ENCODE results near the gene MAST1. TPM values are rescaled to one million over a fixed set of nuclear protein-coding genes. Genes with fewer than 3 reads are reported as not detected.
A peak's percentile ranks its signal among the peaks of the same experiment; 100 is the strongest.

MAST1 gene
- total RNA-seq: under 1 TPM in 1 of 4 donors, not detected in 3; 0.56 TPM

DNA sequence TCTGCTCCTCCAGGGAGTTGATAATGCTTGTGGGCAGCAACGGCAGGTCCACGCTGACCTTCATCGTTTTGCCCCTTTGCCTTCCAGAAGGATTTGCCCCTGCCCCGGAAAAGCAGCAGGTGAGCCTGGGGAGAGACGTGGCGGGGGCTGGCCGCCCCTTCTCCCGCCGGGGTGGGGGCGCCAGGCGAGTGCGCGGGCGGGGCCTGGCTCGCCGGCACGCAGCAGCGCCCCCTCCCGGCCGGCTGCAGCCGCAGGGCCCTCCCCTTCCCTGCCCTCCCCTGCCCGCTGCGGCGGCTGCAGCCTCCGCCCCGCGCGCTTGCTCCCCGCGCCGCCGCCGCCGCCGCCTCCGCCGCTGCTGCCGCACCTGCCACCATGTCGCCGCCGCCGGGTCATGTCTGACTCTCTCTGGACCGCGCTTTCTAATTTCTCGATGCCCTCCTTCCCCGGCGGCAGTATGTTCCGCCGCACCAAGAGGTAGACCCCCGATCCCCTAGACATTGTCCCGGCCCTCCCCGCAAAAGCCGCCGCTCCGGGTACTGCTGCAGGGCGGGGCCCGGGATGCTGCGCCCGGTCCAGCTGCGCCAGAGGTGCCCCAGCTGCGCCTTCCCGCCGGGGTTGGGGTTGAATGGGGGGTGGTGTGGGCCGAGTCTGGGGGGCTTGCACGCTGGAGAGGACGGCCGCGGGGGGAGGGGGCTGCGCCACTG, at the start of gene MAST1:
MAST1 (plus strand) TSS at position 334 of the 704 bp plus-strand sequence; CDS start at position 392, 58 bp downstream.
- TF ChIP-seq CTCF (IDR thresholded peaks at IDR 0.05) (peak in 3 of 6 experiments; percentile 36 to 70 (median 41)), POLR2A (IDR thresholded peaks at IDR 0.05) (no peak)
- DNase-seq: peak; percentile 15 to 26
- 1 to 3% methylated on average over 26 to 27 of the region's 69 CpGs for WGBS, 2 donors
- peaks cover 60% of the 10 kb centered on the region for H3K27me3 ChIP-seq
- H3K9me3 ChIP-seq: no peaks in the 10 kb centered on the region
- intact Hi-C loops (cut with DNase I): loop anchor here (5.0 kb wide), 1 partner anchor 66 kb away; no protein-coding TSS in a partner anchor
- H3K27ac ChIP-seq: no peak within 1 kb of the TSS
- no peak within 1 kb of the TSS for H3K4me3 ChIP-seq (replicated peaks in 1 of 3)
- peaks cover 10 to 18% of the 10 kb centered on the region in 2 donors for H3K4me1 ChIP-seq
- no peaks in the 10 kb centered on the region for H3K36me3 ChIP-seq

DNA sequence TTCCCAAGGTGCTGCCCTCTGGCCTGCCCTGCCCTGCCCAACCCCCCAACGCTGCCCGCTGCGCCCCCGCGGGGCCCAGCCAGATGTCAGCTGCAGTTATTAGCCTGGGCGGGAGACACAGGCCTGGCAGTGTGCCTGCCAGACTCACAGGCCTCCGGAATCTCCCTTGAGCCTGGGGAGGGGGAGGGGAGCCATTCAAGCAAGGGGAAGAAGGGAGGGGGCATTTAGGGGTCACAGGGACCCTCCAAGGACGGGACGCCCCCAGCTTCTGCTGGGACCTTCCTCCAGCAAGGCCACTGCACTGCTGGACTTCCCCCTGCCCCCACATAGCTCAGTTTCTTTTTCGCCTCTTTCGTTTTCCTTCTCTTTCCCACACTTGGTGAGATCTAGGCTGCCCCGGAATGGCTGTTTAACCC, 49.6 kb upstream of the MAST1 start:
- DNase-seq: peak; percentile 91 to 93
- Histone ChIP-seq H3K4me3 (replicated peaks in 1 of 3) (peak overlapping the region in 1 of 3 donors; percentile 90), H3K27ac (peak overlapping the region; percentile 96 to 99 (median 96)), H3K27me3 (no peaks in the 10 kb centered on the region), H3K4me1 (peaks cover 53 to 57% of the 10 kb centered on the region in 2 donors), H3K9me3 (no peaks in the 10 kb centered on the region), H3K36me3 (peaks cover 0 to 16% of the 10 kb centered on the region in 2 donors)
- peak in 1 of 2 donors; percentile 33 for TF ChIP-seq POLR2A (IDR thresholded peaks at IDR 0.05)
- TF ChIP-seq CTCF (IDR thresholded peaks at IDR 0.05): no peak
- intact Hi-C loops (cut with DNase I): no loop called here
- 2 to 3% methylated on average over 9 to 12 of the region's 12 CpGs for WGBS, 2 donors

- H3K27ac ChIP-seq: peak overlapping the region; percentile 96 to 99 (median 96)
- peak overlapping the region in 2 of 3 donors; percentile 20 to 90 for H3K4me3 ChIP-seq (replicated peaks in 1 of 3)
- peaks cover 0 to 16% of the 10 kb centered on the region in 2 donors for H3K36me3 ChIP-seq
- no peaks in the 10 kb centered on the region for H3K9me3 ChIP-seq
- no peak for TF ChIP-seq CTCF (IDR thresholded peaks at IDR 0.05)
- TF ChIP-seq POLR2A (IDR thresholded peaks at IDR 0.05): peak in 1 of 2 donors; percentile 37
- no peak for DNase-seq
- no peaks in the 10 kb centered on the region for H3K27me3 ChIP-seq
- WGBS, 2 donors: 7 to 8% methylated on average over 6 to 7 of the region's 46 CpGs
- intact Hi-C loops (cut with DNase I): no loop called here
- peaks cover 47 to 55% of the 10 kb centered on the region in 2 donors for H3K4me1 ChIP-seq
Observed at GRCh38 chr19:12789098-12789903, 49.0 kb upstream of the MAST1 start.

DNA sequence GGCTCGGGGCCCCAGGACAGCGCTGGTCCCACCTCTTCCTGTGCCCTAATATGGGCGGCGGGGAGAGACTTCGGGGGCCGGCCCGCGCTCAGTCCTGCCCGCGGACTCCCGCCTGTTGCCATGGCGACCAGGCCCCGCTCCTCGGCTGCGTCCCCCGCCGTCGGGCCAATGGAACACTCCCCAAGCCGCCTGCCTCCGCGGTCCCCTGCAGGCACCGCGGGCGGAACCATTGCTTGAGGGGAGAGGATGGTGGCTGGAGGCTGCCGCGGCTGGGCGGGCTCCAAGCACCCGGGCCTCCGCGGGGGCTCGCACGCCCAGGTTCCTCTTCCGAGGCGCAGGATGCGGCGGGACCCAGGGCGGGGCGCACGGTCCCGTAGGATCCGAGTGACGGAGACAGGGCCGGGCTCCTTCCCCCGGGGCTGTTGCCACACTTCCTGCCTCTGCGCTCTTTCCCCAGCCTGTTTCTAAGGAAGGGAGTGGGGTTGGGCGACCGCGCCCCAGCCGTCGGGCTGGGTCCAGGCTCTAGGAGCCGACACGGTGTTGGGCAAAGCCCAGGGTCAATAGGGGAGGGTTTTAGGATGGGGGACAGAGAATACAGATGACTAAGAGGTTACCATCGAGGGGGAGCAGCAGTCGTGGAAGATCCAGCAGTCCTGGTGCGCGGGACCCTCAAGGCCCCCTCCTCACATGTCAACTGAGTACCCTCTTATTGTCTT, 48.3 kb upstream of the MAST1 start:
- Histone ChIP-seq H3K4me1 (peaks cover 47 to 54% of the 10 kb centered on the region in 2 donors), H3K4me3 (replicated peaks in 1 of 3) (peak overlapping the region in 2 of 3 donors; percentile 16 to 90), H3K9me3 (no peaks in the 10 kb centered on the region), H3K36me3 (peaks cover 0 to 16% of the 10 kb centered on the region in 2 donors), H3K27me3 (no peaks in the 10 kb centered on the region), H3K27ac (peak overlapping the region; percentile 96 to 99 (median 96))
- 0 to 3% methylated on average over 10 to 26 of the region's 56 CpGs for WGBS, 2 donors
- intact Hi-C loops (cut with DNase I): no loop called here
- DNase-seq: peak; percentile 98 to 99
- TF ChIP-seq POLR2A (IDR thresholded peaks at IDR 0.05): peak; percentile 79 to 86
- TF ChIP-seq CTCF (IDR thresholded peaks at IDR 0.05): peak in 1 of 6 experiments; percentile 4

All from thyroid gland (tissue), 4 donors.